K562 treated with DMSO at 1 percent for 12 hours (cell line): ENCODE results near the gene B3GNT5. TPM values are rescaled to one million over a fixed set of nuclear protein-coding genes. Genes with fewer than 3 reads are reported as not detected.

ENCODE experiments used
- total RNA-seq: library from RNA; unstranded; fragments of 300-600 nt; gene quantifications from 2 replicates; pipeline ENCODE4 v1.2.3, GENCODE V29; 2022; ENCODE audit not compliant: insufficient read depth

Gene B3GNT5
- 4.9 and 18.8 TPM in 2 replicates for total RNA-seq

DNA sequence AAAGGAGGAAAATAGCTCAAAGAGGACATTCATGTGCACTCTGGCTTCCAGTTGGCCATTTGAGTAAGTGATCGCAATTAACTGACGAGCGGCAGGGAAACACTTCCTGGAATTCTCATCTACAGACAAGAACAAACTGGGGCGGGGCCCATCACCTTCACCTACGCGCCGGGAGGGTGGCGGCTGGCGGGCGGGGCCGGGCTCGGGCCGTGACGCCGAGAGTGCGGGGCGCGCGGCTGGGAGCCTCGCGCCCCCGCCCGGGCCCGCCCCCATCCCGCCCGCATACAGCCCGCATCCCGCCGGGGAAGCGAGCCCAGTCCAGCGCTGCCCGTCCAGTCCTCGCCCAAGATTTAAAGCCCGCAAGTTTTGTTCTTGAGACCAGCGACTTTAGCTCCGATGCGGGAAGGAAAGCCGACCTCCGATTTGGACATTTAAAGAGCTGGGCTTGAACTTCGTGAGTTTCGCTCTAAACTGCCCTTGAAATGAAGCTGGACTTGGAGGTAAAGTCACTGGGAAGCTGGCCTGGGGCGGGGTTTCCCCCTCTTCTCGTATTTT is at the start of gene B3GNT5:
Gene B3GNT5, plus strand, starts transcription at position 281 of the 555 bp plus-strand sequence. CDS start 16,546 bp downstream, outside the sequence.

Other genes starting within 250 kb of the B3GNT5 start
- gene MCCC1, start 153.8 kb upstream of the B3GNT5 start, total RNA-seq: 10.7 and 20.1 TPM in 2 replicates
- 1.4 and 6.8 TPM in 2 replicates for gene LAMP3, start 90.5 kb upstream of the B3GNT5 start, total RNA-seq
- 1.8 and 2.3 TPM in 2 replicates for gene MCF2L2, start 175.4 kb downstream of the B3GNT5 start, total RNA-seq